ENCODE data around the gene KPNA5. TPM values are rescaled to one million over a fixed set of nuclear protein-coding genes. Genes with fewer than 3 reads are reported as not detected.
"Not testable (repeated sequence)": the region's sequence is repeated elsewhere in the genome, so short reads cannot be mapped to it uniquely, and the experiment has no call there.

The KPNA5 gene
- total RNA-seq, 2 donors from 2014 or later, result 5.1 to 6.9 TPM

DNA sequence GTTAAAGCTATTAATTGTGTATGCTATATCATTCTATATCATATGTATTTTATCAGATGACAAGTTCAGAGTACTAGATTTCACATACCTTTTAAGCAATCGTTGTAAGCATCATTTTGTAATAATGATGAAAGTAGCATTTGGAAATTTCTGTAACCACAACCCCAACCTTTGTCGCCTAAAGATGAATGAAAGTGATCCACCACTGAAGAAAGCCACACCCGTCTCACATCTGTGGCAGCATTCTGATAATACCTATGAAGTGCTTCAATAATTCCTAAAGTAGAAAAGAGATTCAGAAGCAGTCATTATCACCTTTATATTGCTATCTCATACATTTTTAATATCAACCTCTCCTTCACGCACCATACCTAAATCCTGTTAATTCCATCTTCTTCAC is 29.1 kb upstream of the KPNA5 start:
- Histone ChIP-seq H3K27ac (no peak overlapping the region), H3K4me3 (no peak overlapping the region), H3K27me3 (no peaks in the 10 kb centered on the region), H3K9me3 (no peaks in the 10 kb centered on the region), H3K36me3 (peaks cover 10% of the 10 kb centered on the region), H3K4me1 (no peaks in the 10 kb centered on the region)
- DNase-seq (ENCODE audit: low spot score), result no peak
- TF ChIP-seq, protein P1, sequence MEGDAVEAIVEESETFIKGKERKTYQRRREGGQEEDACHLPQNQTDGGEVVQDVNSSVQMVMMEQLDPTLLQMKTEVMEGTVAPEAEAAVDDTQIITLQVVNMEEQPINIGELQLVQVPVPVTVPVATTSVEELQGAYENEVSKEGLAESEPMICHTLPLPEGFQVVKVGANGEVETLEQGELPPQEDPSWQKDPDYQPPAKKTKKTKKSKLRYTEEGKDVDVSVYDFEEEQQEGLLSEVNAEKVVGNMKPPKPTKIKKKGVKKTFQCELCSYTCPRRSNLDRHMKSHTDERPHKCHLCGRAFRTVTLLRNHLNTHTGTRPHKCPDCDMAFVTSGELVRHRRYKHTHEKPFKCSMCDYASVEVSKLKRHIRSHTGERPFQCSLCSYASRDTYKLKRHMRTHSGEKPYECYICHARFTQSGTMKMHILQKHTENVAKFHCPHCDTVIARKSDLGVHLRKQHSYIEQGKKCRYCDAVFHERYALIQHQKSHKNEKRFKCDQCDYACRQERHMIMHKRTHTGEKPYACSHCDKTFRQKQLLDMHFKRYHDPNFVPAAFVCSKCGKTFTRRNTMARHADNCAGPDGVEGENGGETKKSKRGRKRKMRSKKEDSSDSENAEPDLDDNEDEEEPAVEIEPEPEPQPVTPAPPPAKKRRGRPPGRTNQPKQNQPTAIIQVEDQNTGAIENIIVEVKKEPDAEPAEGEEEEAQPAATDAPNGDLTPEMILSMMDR (IDR thresholded peaks at IDR 0.05), result no peak

DNA sequence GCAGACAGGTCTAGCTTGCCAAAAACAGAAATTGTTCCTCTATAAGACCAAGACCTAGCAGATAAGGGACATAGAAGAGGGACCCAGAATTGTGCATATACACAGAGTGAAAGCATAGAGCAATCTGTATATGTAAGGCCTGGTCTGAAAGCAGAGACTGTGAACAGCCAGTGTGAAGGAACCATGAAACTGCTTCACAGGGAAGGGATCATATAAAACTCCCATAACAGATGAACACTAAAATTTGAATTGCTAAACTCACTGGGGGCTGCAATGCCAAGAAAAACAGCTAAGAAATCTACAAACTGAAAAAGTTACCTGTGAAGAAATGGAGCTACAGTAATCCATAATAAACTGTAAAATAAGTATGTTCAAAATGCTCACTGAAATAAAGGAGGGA is 19.4 kb upstream of the KPNA5 start:
- TF ChIP-seq, protein P1 (IDR thresholded peaks at IDR 0.05), result no peak
- Histone ChIP-seq H3K9me3 (no peaks in the 10 kb centered on the region), H3K27ac (no peak overlapping the region), H3K4me1 (peaks cover 0 to 8% of the 10 kb centered on the region in 2 donors), H3K27me3 (no peaks in the 10 kb centered on the region), H3K36me3 (peaks cover 14% of the 10 kb centered on the region), H3K4me3 (no peak overlapping the region)
- DNase-seq (ENCODE audit: low spot score), result no peak

DNA sequence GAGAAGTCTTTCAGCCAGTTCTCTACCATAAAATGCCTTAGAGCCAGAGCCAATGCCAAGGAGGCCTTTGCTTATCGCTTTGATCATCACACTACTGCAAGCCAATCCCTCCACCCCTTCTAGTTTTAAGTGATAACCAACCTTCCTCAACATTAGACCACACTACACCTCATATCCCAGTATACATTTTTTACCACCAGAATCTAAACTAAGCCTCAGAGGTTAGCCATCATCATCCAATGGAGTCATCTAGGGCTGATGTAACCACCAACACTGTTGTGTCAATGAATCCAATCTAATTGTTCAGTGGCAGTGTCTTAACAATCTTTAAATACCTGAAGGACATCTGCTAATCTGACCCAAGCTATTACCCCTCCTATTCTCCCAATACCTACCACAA is 18.8 kb upstream of the KPNA5 start:
- peaks cover 0 to 14% of the 10 kb centered on the region in 2 donors for H3K4me1 ChIP-seq
- no peak for DNase-seq (ENCODE audit: low spot score)
- no peaks in the 10 kb centered on the region for H3K9me3 ChIP-seq
- TF ChIP-seq, protein P1 (IDR thresholded peaks at IDR 0.05), result no peak
- peaks cover 11% of the 10 kb centered on the region for H3K36me3 ChIP-seq
- H3K27ac ChIP-seq, result no peak overlapping the region
- H3K27me3 ChIP-seq, result no peaks in the 10 kb centered on the region
- H3K4me3 ChIP-seq, result no peak overlapping the region

DNA sequence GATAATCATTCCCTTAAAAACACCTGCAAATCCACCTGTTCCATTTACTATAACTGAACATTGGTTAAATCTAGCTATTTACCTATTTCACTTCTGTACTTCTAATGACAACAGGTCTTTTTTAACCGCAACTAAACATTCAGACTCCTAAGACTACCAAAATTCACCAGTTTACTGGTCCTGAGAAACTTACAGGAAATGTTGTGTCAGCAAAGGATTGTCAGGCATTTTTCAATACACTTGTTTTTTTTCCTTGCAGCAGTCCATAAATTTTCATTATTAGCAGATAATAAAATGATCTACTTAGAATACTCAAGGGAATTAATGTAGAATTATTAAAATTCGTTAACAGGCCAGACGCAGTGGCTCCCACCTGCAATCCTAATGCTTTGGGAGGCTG is 17.7 kb upstream of the KPNA5 start:
- no peak overlapping the region for H3K4me3 ChIP-seq
- no peaks in the 10 kb centered on the region for H3K27me3 ChIP-seq
- no peak for DNase-seq (ENCODE audit: low spot score)
- TF ChIP-seq, protein P1 (IDR thresholded peaks at IDR 0.05), result no peak
- no peaks in the 10 kb centered on the region for H3K9me3 ChIP-seq
- no peak overlapping the region for H3K27ac ChIP-seq
- H3K4me1 ChIP-seq, result peaks cover 0 to 20% of the 10 kb centered on the region in 2 donors
- H3K36me3 ChIP-seq, result no peaks in the 10 kb centered on the region

DNA sequence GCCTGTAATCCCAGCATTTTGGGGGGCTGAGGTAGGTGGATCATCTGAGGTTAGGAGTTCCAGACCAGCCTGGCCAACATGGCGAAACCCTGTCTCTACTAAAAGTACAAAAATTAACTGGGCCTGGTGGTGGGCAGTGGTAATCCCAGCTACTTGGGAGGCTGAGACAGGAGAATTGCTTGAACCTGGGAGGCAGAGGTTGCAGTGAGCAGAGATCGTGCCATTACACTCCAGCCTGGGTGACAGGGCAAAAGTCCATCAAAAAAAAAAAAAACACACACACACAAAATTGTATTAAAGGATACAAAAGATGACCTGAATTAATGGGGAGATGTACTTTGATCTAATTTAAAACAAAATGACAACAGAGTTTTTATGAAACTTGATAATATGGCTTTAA is 16.8 kb upstream of the KPNA5 start:
- not testable (repeated sequence) for H3K27ac ChIP-seq; H3K36me3 ChIP-seq; H3K9me3 ChIP-seq; H3K27me3 ChIP-seq; DNase-seq (ENCODE audit: low spot score); H3K4me3 ChIP-seq
- H3K4me1 ChIP-seq, result peaks cover 0 to 20% of the 10 kb centered on the region in 2 donors

DNA sequence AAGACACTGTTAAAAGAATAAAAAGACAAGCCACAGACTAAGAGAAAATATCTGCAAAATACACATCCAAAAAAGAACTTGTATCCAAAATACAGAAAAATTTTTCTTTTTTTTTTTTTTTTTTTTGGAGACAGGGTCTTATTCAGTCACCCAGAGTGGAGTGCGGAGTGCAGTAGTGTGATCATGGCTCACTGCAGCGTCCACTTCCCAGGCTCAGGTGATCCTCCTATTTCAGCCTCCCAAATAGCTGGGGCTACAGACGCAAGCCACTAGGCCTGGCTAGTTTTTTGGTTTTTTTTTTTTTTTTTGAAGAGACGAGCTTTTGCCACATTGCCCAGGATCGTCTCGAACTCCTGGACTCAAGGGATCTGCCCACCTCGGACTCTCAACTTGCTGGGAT is 15.5 kb upstream of the KPNA5 start:
- DNase-seq (ENCODE audit: low spot score), result no peak
- peaks cover 0 to 20% of the 10 kb centered on the region in 2 donors for H3K4me1 ChIP-seq
- no peak overlapping the region for H3K4me3 ChIP-seq
- H3K27me3 ChIP-seq, result no peaks in the 10 kb centered on the region
- no peaks in the 10 kb centered on the region for H3K36me3 ChIP-seq
- no peak overlapping the region for H3K27ac ChIP-seq
- no peaks in the 10 kb centered on the region for H3K9me3 ChIP-seq
- TF ChIP-seq, protein P1 (IDR thresholded peaks at IDR 0.05), result no peak
